ENCODE data around the gene HDAC10.

GRCh38 chr22:50286275-50286674, 35.2 kb upstream of the HDAC10 start:
- TF ChIP-seq CTCF (IDR thresholded peaks at IDR 0.05; ENCODE audit: low read depth, low read length) (no peak), EZH2phosphoT487 (IDR thresholded peaks at IDR 0.05; ENCODE audit: low read depth) (no peak)

All from OCI-LY3 (cell line).